Breast epithelium (tissue), 4 donors: ENCODE results near the gene PPARG. TPM values are rescaled to one million over a fixed set of nuclear protein-coding genes. Genes with fewer than 3 reads are reported as not detected.
"Not testable (repeated sequence)": the region's sequence is repeated elsewhere in the genome, so short reads cannot be mapped to it uniquely, and the experiment has no call there.

Source experiments
- DNase-seq, 2 donors: peaks; one replicate each; pipeline ENCODE4 v3.0.0-alpha.2; 2019; ENCODE audit warnings: low spot score in 2 of 2
- H3K27ac ChIP-seq, 2 donors: fragments of 200-600 bp; sonication (generic) in 1 of 2; one replicate each; pipeline ENCODE4 v1.5.1; 2016 to 2019; ENCODE audit warnings: mild to moderate bottlenecking in 1 of 2
- H3K27me3 ChIP-seq, 2 donors: fragments of 200-600 bp; sonication (generic) in 1 of 2; one replicate each; pipeline versions ENCODE4 v1.5.1 to v1.6.0; 2017 to 2019; ENCODE audit warnings: control low read depth in 1 of 2, mild to moderate bottlenecking in 1 of 2
- H3K36me3 ChIP-seq: fragments of 200-600 bp; one replicate; pipeline ENCODE4 v1.5.1; 2019
- H3K4me1 ChIP-seq, 2 donors: fragments of 200-600 bp; sonication (generic); one replicate each; pipeline ENCODE4 v1.5.1; 2016 to 2019; ENCODE audit warnings: control low read depth in 1 of 2
- H3K4me3 ChIP-seq, 3 donors: fragments of 200-600 bp; sonication (generic); 1 replicate in 2 of 3; 2 replicates in 1 of 3; pipeline ENCODE4 v1.5.1; 2016 to 2019; ENCODE audit warnings: mild to moderate bottlenecking in 3 of 3, moderate library complexity in 2 of 3
- H3K9me3 ChIP-seq, 2 donors: fragments of 200-600 bp; sonication (generic) in 1 of 2; one replicate each; pipeline ENCODE4 v1.5.1; 2016 to 2019; ENCODE audit warnings: control low read depth in 1 of 2
- POLR2A ChIP-seq: fragments of 450-650 bp; IDR thresholded peaks from one replicate; pipeline ENCODE4 v1.6.1; 2016; ENCODE audit warnings: antibody characterized with exemption, mild to moderate bottlenecking, moderate library complexity
- POLR2AphosphoS5 ChIP-seq, 3 donors: sonication (generic); formaldehyde crosslinking; IDR thresholded peaks; one replicate each; pipeline ENCODE4 v1.6.1; 2017; ENCODE audit warnings: antibody characterized with exemption in 3 of 3
- intact Hi-C: fragments of 100-400 bp; cut with DNase I; formaldehyde crosslinking; loops from one replicate; pipeline ENCODE4 v1.15.1; 2023; ENCODE audit warnings: low total_unique reads
- total RNA-seq, 3 donors: library from RNA; depleted of rRNA; stranded (reverse); fragments of >200 nt; gene quantifications; one replicate each; pipeline ENCODE4 v1.1.0, GENCODE V29; 2016
- TF ChIP-seq, protein P1 (sequence below), 3 donors: fragments of 450-650 bp; IDR thresholded peaks; one replicate each; pipeline ENCODE4 v1.5.1; 2016 to 2017; ENCODE audit warnings: antibody characterized with exemption in 3 of 3, mild to moderate bottlenecking in 3 of 3, moderate library complexity in 3 of 3

PPARG gene
- total RNA-seq, 3 donors from 2014 or later = 44.2 to 359 (median 96.0) TPM

DNA sequence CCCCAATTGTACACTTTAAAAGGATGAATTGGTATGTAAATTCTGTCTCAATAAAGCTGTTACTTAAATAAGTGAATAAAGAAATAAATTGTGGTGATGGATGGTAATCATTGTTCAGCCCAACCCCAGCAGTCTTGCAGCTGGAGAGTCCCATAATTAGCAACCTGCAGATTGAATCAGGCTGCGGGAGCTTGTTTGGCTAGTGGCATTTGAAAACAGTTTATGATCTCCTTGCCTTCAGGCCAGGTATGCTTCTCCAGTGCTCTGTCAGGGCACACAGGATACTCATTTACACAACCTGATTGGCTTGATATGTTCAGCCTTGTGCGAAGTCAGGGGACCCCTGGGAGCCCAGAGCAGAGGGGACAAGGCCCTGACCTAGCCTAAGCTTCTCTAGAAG is 178.9 kb downstream of the PPARG start:
- Histone ChIP-seq H3K4me3 (no peak overlapping the region), H3K36me3 (no peaks in the 10 kb centered on the region), H3K27ac (no peak overlapping the region), H3K9me3 (no peaks in the 10 kb centered on the region), H3K27me3 (no peaks in the 10 kb centered on the region), H3K4me1 (no peaks in the 10 kb centered on the region)
- TF ChIP-seq, protein P1, sequence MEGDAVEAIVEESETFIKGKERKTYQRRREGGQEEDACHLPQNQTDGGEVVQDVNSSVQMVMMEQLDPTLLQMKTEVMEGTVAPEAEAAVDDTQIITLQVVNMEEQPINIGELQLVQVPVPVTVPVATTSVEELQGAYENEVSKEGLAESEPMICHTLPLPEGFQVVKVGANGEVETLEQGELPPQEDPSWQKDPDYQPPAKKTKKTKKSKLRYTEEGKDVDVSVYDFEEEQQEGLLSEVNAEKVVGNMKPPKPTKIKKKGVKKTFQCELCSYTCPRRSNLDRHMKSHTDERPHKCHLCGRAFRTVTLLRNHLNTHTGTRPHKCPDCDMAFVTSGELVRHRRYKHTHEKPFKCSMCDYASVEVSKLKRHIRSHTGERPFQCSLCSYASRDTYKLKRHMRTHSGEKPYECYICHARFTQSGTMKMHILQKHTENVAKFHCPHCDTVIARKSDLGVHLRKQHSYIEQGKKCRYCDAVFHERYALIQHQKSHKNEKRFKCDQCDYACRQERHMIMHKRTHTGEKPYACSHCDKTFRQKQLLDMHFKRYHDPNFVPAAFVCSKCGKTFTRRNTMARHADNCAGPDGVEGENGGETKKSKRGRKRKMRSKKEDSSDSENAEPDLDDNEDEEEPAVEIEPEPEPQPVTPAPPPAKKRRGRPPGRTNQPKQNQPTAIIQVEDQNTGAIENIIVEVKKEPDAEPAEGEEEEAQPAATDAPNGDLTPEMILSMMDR (IDR thresholded peaks at IDR 0.05) = no peak
- TF ChIP-seq POLR2AphosphoS5 (IDR thresholded peaks at IDR 0.05) (no peak), POLR2A (no peak)
- no peak for DNase-seq
- intact Hi-C loops = no loop called here

DNA sequence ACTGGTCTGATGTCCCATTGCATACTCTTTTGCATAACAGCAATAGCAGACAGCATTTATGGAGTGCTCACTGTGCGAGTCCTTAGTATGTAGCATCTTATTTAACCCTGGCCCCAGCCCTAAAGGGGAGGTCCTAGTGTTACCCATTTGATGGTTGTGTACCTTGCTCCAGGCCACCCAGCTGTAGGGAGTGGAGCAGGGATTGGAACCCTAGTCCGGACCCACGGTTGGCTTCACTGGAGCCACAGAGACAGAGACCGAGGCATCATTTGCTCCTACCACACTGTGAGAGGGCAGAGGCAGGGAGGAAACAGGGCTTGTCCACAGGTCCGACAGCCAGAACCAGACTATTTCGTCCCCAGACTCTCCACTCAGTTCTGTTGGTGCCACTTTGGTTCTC is 179.4 kb downstream of the PPARG start:
- no peaks in the 10 kb centered on the region for H3K9me3 ChIP-seq
- no peak overlapping the region for H3K4me3 ChIP-seq
- TF ChIP-seq POLR2AphosphoS5 (IDR thresholded peaks at IDR 0.05) (no peak), POLR2A (no peak)
- TF ChIP-seq, protein P1 (IDR thresholded peaks at IDR 0.05) = no peak
- H3K36me3 ChIP-seq = no peaks in the 10 kb centered on the region
- H3K27me3 ChIP-seq = no peaks in the 10 kb centered on the region
- no peak overlapping the region for H3K27ac ChIP-seq
- DNase-seq = no peak
- intact Hi-C loops = no loop called here
- H3K4me1 ChIP-seq = no peaks in the 10 kb centered on the region

DNA sequence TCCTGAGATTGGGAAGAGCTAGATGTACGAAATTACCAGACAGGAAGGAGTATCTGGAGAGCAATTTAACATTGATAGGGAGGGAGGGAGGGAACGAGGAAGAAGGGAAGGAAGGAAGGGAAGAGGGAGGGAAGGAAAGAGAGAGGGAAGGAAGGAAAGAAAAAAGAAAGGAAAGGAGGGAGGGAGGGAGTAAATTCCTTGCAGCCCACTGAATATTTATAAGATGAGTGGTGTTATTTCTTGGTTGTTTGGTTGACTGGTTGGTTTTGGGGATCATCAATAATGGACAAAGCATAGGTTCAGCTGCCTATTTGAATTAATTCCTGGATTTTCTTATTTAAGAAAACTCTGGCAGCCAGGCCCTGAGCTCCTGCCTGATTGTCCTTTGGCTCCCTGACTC is 179.9 kb downstream of the PPARG start:
- TF ChIP-seq POLR2AphosphoS5 (IDR thresholded peaks at IDR 0.05) (no peak), POLR2A (no peak)
- TF ChIP-seq, protein P1 (IDR thresholded peaks at IDR 0.05) = no peak
- no peak for DNase-seq
- Histone ChIP-seq H3K4me1 (no peaks in the 10 kb centered on the region), H3K9me3 (no peaks in the 10 kb centered on the region), H3K27ac (no peak overlapping the region), H3K36me3 (no peaks in the 10 kb centered on the region), H3K27me3 (no peaks in the 10 kb centered on the region), H3K4me3 (no peak overlapping the region)
- intact Hi-C loops = no loop called here

DNA sequence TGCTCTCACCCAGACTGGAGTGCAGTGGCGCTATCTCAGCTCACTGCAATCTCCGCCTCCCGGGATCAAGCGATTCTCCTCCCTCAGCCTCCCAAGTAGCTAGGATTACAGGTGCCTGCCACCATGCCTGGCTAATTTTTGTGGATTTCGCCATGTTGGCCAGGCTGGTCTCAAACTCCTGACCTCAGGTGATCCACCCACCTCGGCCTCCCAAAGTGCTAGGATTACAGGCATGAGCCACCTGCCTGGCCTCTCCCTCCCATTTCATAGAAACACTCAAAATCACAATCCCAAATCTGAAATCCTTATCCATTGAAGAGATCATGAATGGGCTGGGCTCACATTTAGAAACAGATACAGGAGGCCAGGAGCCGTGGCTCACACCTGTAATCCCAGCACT is 180.4 kb downstream of the PPARG start:
- H3K9me3 ChIP-seq, intact Hi-C loops, H3K36me3 ChIP-seq, H3K4me1 ChIP-seq, H3K4me3 ChIP-seq, H3K27me3 ChIP-seq, DNase-seq, H3K27ac ChIP-seq: not testable (repeated sequence)

DNA sequence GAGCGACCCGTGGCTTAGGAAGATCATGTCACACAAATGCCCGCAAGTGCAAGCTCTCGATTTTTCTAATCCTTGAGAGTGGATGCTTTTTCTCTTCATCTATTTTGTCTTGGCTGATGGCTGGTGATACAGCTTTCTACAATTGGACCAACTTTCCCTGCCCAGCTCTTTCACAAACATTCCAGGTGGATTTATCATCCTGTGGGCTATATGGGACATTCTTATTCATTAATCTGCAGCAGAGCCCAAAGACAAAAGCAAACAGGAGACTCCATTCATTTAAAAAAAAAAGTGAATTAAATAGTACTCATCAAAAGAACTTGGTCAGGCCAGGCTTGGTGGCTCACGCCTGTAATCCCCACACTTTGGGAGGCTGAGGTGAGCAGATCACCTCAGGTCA is 181.2 kb downstream of the PPARG start:
- Histone ChIP-seq H3K27me3 (no peaks in the 10 kb centered on the region), H3K9me3 (no peaks in the 10 kb centered on the region), H3K27ac (no peak overlapping the region), H3K4me3 (no peak overlapping the region), H3K4me1 (no peaks in the 10 kb centered on the region), H3K36me3 (no peaks in the 10 kb centered on the region)
- TF ChIP-seq POLR2A = no peak
- TF ChIP-seq POLR2AphosphoS5 (IDR thresholded peaks at IDR 0.05) = no peak
- TF ChIP-seq, protein P1 (IDR thresholded peaks at IDR 0.05) = no peak
- DNase-seq = no peak
- intact Hi-C loops = no loop called here

DNA sequence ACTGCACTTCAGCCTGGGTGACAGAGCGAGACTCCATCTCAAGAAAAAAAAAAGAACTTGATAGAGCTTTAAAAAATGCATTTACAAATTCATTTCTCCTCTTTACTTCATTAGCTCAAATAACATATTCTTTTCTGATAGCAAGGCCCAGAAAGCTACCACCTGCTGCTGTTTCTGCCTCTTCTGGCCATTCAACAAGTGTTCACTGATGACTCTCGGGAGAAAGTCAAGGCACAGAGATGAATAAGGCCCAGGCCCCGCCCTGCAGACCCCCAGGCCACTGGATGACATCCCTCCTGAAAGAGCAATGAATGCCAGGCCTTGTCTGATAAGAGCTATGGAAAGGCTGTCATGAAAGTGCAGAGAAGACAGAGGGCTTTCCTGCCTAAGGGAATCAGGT is 181.8 kb downstream of the PPARG start:
- Histone ChIP-seq H3K4me1 (no peaks in the 10 kb centered on the region), H3K9me3 (no peaks in the 10 kb centered on the region), H3K36me3 (no peaks in the 10 kb centered on the region), H3K4me3 (no peak overlapping the region), H3K27ac (no peak overlapping the region), H3K27me3 (no peaks in the 10 kb centered on the region)
- no peak for DNase-seq
- TF ChIP-seq POLR2AphosphoS5 (IDR thresholded peaks at IDR 0.05) (no peak), POLR2A (no peak)
- TF ChIP-seq, protein P1 (IDR thresholded peaks at IDR 0.05) = no peak
- intact Hi-C loops = no loop called here
